Large intestine (tissue), 3 donors: Measurements from ENCODE around the gene TMEM121B. TPM values are rescaled to one million over a fixed set of nuclear protein-coding genes. Genes with fewer than 3 reads are reported as not detected.

ENCODE experiments used
- DNase-seq, 2 donors: peaks; one replicate each; pipeline versions ENCODE4 v3.0.0 to v3.0.0-alpha.2; 2013
- H3K27ac ChIP-seq: one replicate; pipeline ENCODE4 v1.5.1; 2013; ENCODE audit warnings: low read length
- H3K27me3 ChIP-seq: 2 replicates; pipeline ENCODE4 v1.6.1; 2013; ENCODE audit warnings: low read length; ENCODE audit not compliant: control insufficient read depth, insufficient read depth
- H3K36me3 ChIP-seq: 2 replicates; pipeline ENCODE4 v1.6.1; 2013; ENCODE audit warnings: low read length; ENCODE audit not compliant: control insufficient read depth, insufficient read depth
- H3K4me1 ChIP-seq: one replicate; pipeline ENCODE4 v1.6.1; 2013; ENCODE audit warnings: low read length; ENCODE audit not compliant: control insufficient read depth, insufficient read depth
- H3K4me3 ChIP-seq: one replicate; pipeline ENCODE4 v1.5.1; 2013; ENCODE audit warnings: low read length
- H3K9me3 ChIP-seq: one replicate; pipeline ENCODE4 v1.6.1; 2013; ENCODE audit warnings: mild to moderate bottlenecking, low read depth, low read length, moderate library complexity; ENCODE audit not compliant: control insufficient read depth
- WGBS: methylation state at CpG from one replicate; pipeline ENCODE4 v1.1.5; 2013; ENCODE audit warnings: low lambda C conversion rate; ENCODE audit not compliant: insufficient coverage; 5-methylcytosine and 5-hydroxymethylcytosine counted together
- polyA plus RNA-seq: library from polyadenylated mRNA; unstranded; fragments of 120-200 nt; gene quantifications from one replicate; pipeline ENCODE4 v1.2.1, GENCODE V29; 2013

The TMEM121B gene
- polyA plus RNA-seq, 1 donor = 1.1 TPM

GRCh38 chr22:17119481-17120202 lies 1.5 kb downstream of the TMEM121B start:
- Histone ChIP-seq H3K4me3 (no peak overlapping the region), H3K9me3 (peaks cover 2% of the 10 kb centered on the region), H3K27ac (no peak overlapping the region), H3K27me3 (peaks cover 45% of the 10 kb centered on the region), H3K4me1 (peaks cover 4% of the 10 kb centered on the region), H3K36me3 (no peaks in the 10 kb centered on the region)
- no CpG with 5 or more reads among the region's 63 CpGs for WGBS
- DNase-seq = peak in 1 of 2 donors; percentile 37

GRCh38 chr22:17118342-17118741 lies 2.8 kb downstream of the TMEM121B start:
- Histone ChIP-seq H3K36me3 (no peaks in the 10 kb centered on the region), H3K9me3 (peaks cover 2% of the 10 kb centered on the region), H3K4me1 (peaks cover 4% of the 10 kb centered on the region), H3K4me3 (no peak overlapping the region), H3K27ac (no peak overlapping the region), H3K27me3 (peaks cover 42% of the 10 kb centered on the region)
- no peak for DNase-seq
- no CpG with 5 or more reads among the region's 4 CpGs for WGBS

- WGBS = no CpG with 5 or more reads among the region's 4 CpGs
- no peak overlapping the region for H3K4me3 ChIP-seq
- peaks cover 2% of the 10 kb centered on the region for H3K9me3 ChIP-seq
- peaks cover 4% of the 10 kb centered on the region for H3K4me1 ChIP-seq
- peaks cover 42% of the 10 kb centered on the region for H3K27me3 ChIP-seq
- DNase-seq = no peak
- no peak overlapping the region for H3K27ac ChIP-seq
- H3K36me3 ChIP-seq = no peaks in the 10 kb centered on the region
Measured at GRCh38 chr22:17117890-17118289, 3.3 kb downstream of the TMEM121B start.

GRCh38 chr22:17117400-17117799 lies 3.8 kb downstream of the TMEM121B start:
- Histone ChIP-seq H3K4me3 (no peak overlapping the region), H3K9me3 (peaks cover 2% of the 10 kb centered on the region), H3K4me1 (peaks cover 4% of the 10 kb centered on the region), H3K27ac (no peak overlapping the region), H3K27me3 (peaks cover 39% of the 10 kb centered on the region), H3K36me3 (no peaks in the 10 kb centered on the region)
- DNase-seq = no peak
- WGBS = no CpG with 5 or more reads among the region's 3 CpGs

GRCh38 chr22:17116572-17117330 lies 4.4 kb downstream of the TMEM121B start:
- Histone ChIP-seq H3K4me3 (no peak overlapping the region), H3K36me3 (no peaks in the 10 kb centered on the region), H3K9me3 (peaks cover 2% of the 10 kb centered on the region), H3K27ac (no peak overlapping the region), H3K27me3 (peaks cover 33% of the 10 kb centered on the region), H3K4me1 (peaks cover 3% of the 10 kb centered on the region)
- no peak for DNase-seq
- WGBS = no CpG with 5 or more reads among the region's 6 CpGs

GRCh38 chr22:17115945-17116565 lies 5.1 kb downstream of the TMEM121B start:
- 20% methylated on average over 1 of the region's 5 CpGs for WGBS
- H3K4me1 ChIP-seq = no peaks in the 10 kb centered on the region
- peaks cover 28% of the 10 kb centered on the region for H3K27me3 ChIP-seq
- no peak overlapping the region for H3K4me3 ChIP-seq
- H3K9me3 ChIP-seq = peaks cover 2% of the 10 kb centered on the region
- H3K27ac ChIP-seq = no peak overlapping the region
- no peaks in the 10 kb centered on the region for H3K36me3 ChIP-seq
- DNase-seq = no peak

GRCh38 chr22:17115236-17115635 lies 5.9 kb downstream of the TMEM121B start:
- WGBS = no CpG with 5 or more reads among the region's 4 CpGs
- Histone ChIP-seq H3K9me3 (peaks cover 2% of the 10 kb centered on the region), H3K27me3 (peaks cover 27% of the 10 kb centered on the region), H3K36me3 (no peaks in the 10 kb centered on the region), H3K4me3 (no peak overlapping the region), H3K27ac (no peak overlapping the region), H3K4me1 (no peaks in the 10 kb centered on the region)
- DNase-seq = no peak

GRCh38 chr22:17114898-17115235 lies 6.3 kb downstream of the TMEM121B start:
- Histone ChIP-seq H3K4me1 (no peaks in the 10 kb centered on the region), H3K36me3 (peaks cover 2% of the 10 kb centered on the region), H3K9me3 (peaks cover 2% of the 10 kb centered on the region), H3K27ac (no peak overlapping the region), H3K27me3 (peaks cover 25% of the 10 kb centered on the region), H3K4me3 (no peak overlapping the region)
- WGBS = 80% methylated on average over 1 of the region's 9 CpGs
- no peak for DNase-seq

- Histone ChIP-seq H3K9me3 (peaks cover 1% of the 10 kb centered on the region), H3K36me3 (peaks cover 6% of the 10 kb centered on the region), H3K27me3 (peaks cover 19% of the 10 kb centered on the region), H3K27ac (no peak overlapping the region), H3K4me1 (no peaks in the 10 kb centered on the region), H3K4me3 (no peak overlapping the region)
- no peak for DNase-seq
- no CpG with 5 or more reads among the region's 13 CpGs for WGBS
Measured at GRCh38 chr22:17114173-17114897, 6.8 kb downstream of the TMEM121B start.

- no peak for DNase-seq
Measured at GRCh38 chr22:17113600-17113999, 7.6 kb downstream of the TMEM121B start.

More at GRCh38 chr22:17113600-17113999, 7.6 kb downstream of the TMEM121B start:
- Histone ChIP-seq H3K27ac (no peak overlapping the region), H3K36me3 (peaks cover 11% of the 10 kb centered on the region), H3K4me3 (no peak overlapping the region), H3K27me3 (peaks cover 12% of the 10 kb centered on the region), H3K4me1 (no peaks in the 10 kb centered on the region), H3K9me3 (no peaks in the 10 kb centered on the region)
- no CpG with 5 or more reads among the region's 8 CpGs for WGBS
